GM12874 (cell line): ENCODE measurements around the gene LPAR4.

Source experiments
- CTCF ChIP-seq: IDR thresholded peaks from 2 replicates; pipeline ENCODE4 v1.5.1; 2011; ENCODE audit warnings: low read depth, mild to moderate bottlenecking, control low read depth, low read length, moderate library complexity; ENCODE audit not compliant: insufficient read depth

Gene LPAR4

GRCh38 chrX:78746496-78746895, 1.0 kb upstream of the LPAR4 start:
- no peak for TF ChIP-seq CTCF

GRCh38 chrX:78747971-78748370, 451 bp downstream of the LPAR4 start:
- no peak for TF ChIP-seq CTCF

GRCh38 chrX:78748846-78749245, 1.3 kb downstream of the LPAR4 start:
- TF ChIP-seq CTCF: no peak

GRCh38 chrX:78753571-78753970, 6.1 kb downstream of the LPAR4 start:
- no peak for TF ChIP-seq CTCF

DNA sequence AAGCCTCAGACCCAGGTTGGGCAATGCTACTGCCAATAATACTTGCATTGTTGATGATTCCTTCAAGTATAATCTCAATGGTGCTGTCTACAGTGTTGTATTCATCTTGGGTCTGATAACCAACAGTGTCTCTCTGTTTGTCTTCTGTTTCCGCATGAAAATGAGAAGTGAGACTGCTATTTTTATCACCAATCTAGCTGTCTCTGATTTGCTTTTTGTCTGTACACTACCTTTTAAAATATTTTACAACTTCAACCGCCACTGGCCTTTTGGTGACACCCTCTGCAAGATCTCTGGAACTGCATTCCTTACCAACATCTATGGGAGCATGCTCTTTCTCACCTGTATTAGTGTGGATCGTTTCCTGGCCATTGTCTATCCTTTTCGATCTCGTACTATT, 7.4 kb downstream of the LPAR4 start:
- no peak for TF ChIP-seq CTCF

- no peak for TF ChIP-seq CTCF
Observed at GRCh38 chrX:78759081-78759480, 11.6 kb downstream of the LPAR4 start.

GRCh38 chrX:78769101-78769755, 21.7 kb downstream of the LPAR4 start:
- no peak for TF ChIP-seq CTCF
